H9 (cell line): ENCODE results near the gene HMGCS1. TPM values are rescaled to one million over a fixed set of nuclear protein-coding genes. Genes with fewer than 3 reads are reported as not detected.

Source experiments
- DNase-seq: peaks from one replicate; pipeline ENCODE4 v3.0.0-alpha.2; 2017
- H2AFZ ChIP-seq: one replicate; pipeline ENCODE4 v1.6.1; 2013; ENCODE audit warnings: mild to moderate bottlenecking, low read length, control low read depth, moderate library complexity
- H2AK5ac ChIP-seq: 2 replicates; pipeline ENCODE4 v1.6.1; 2013; ENCODE audit warnings: low read length, control low read depth, mixed read lengths; ENCODE audit not compliant: insufficient read length
- H2BK120ac ChIP-seq: one replicate; pipeline ENCODE4 v1.6.1; 2013; ENCODE audit warnings: low read depth, mild to moderate bottlenecking, low read length, control low read depth, inconsistent platforms; ENCODE audit not compliant: poor library complexity, severe bottlenecking
- H2BK12ac ChIP-seq: 2 replicates; pipeline ENCODE4 v1.6.1; 2013; ENCODE audit warnings: low read length, control low read depth, mixed read lengths, low read depth; ENCODE audit not compliant: insufficient read length
- H2BK15ac ChIP-seq: 2 replicates; pipeline ENCODE4 v1.6.1; 2013; ENCODE audit warnings: low read depth, low read length, control low read depth
- H2BK20ac ChIP-seq: one replicate; pipeline ENCODE4 v1.6.1; 2013; ENCODE audit warnings: low read depth, mild to moderate bottlenecking, low read length, control low read depth, inconsistent platforms; ENCODE audit not compliant: poor library complexity, severe bottlenecking
- H2BK5ac ChIP-seq: 2 replicates; pipeline ENCODE4 v1.6.1; 2013; ENCODE audit warnings: low read length, control low read depth, mixed read lengths; ENCODE audit not compliant: insufficient read length
- H3K14ac ChIP-seq: 2 replicates; pipeline ENCODE4 v1.6.1; 2013; ENCODE audit warnings: low read length, control low read depth; ENCODE audit not compliant: insufficient read depth
- H3K18ac ChIP-seq: 2 replicates; pipeline ENCODE4 v1.6.1; 2013; ENCODE audit warnings: low read depth, mild to moderate bottlenecking, mixed read lengths, low read length, control low read depth; ENCODE audit not compliant: insufficient read length
- H3K23ac ChIP-seq: 2 replicates; pipeline ENCODE4 v1.6.1; 2013; ENCODE audit warnings: low read length, control low read depth, mixed read lengths, low read depth; ENCODE audit not compliant: insufficient read length
- H3K23me2 ChIP-seq: 2 replicates; pipeline ENCODE4 v1.6.1; 2013; ENCODE audit warnings: low read depth, mild to moderate bottlenecking, mixed read lengths, low read length, control low read depth; ENCODE audit not compliant: insufficient read length, poor library complexity, severe bottlenecking
- H3K27ac ChIP-seq: 2 replicates; pipeline ENCODE4 v1.5.1; 2013; ENCODE audit warnings: low read length, control low read depth, mixed read lengths, low read depth; ENCODE audit not compliant: insufficient read length
- H3K27me3 ChIP-seq: 2 replicates; pipeline ENCODE4 v1.6.1; 2013; ENCODE audit warnings: low read length, control low read depth, inconsistent platforms; ENCODE audit not compliant: insufficient read depth
- H3K4ac ChIP-seq: 2 replicates; pipeline ENCODE4 v1.6.1; 2013; ENCODE audit warnings: low read depth, mild to moderate bottlenecking, control low read depth, inconsistent platforms, low read length, moderate library complexity
- H3K4me1 ChIP-seq: 2 replicates; pipeline ENCODE4 v1.6.1; 2013; ENCODE audit warnings: low read length, control low read depth, inconsistent platforms; ENCODE audit not compliant: insufficient read depth
- H3K4me2 ChIP-seq: 2 replicates; pipeline ENCODE4 v1.6.1; 2013; ENCODE audit warnings: low read length, control low read depth, mixed read lengths; ENCODE audit not compliant: insufficient read length, insufficient read depth
- H3K56ac ChIP-seq: 2 replicates; pipeline ENCODE4 v1.6.1; 2013; ENCODE audit warnings: low read depth, mild to moderate bottlenecking, mixed read lengths, low read length, control low read depth; ENCODE audit not compliant: insufficient read length
- H3K79me1 ChIP-seq: 2 replicates; pipeline ENCODE4 v1.6.1; 2013; ENCODE audit warnings: low read depth, mild to moderate bottlenecking, moderate library complexity, low read length, control low read depth, inconsistent platforms; ENCODE audit not compliant: insufficient read depth, poor library complexity, severe bottlenecking
- H3K79me2 ChIP-seq: 2 replicates; pipeline ENCODE4 v1.6.1; 2013; ENCODE audit warnings: low read length, control low read depth, inconsistent platforms; ENCODE audit not compliant: insufficient read depth
- H3K9ac ChIP-seq: 2 replicates; pipeline ENCODE4 v1.6.1; 2013; ENCODE audit warnings: low read length, control low read depth, mixed read lengths; ENCODE audit not compliant: insufficient read length; ENCODE audit errors: extremely low read depth
- H3K9me3 ChIP-seq: one replicate; pipeline ENCODE4 v1.6.1; 2013; ENCODE audit warnings: low read depth, low read length, inconsistent platforms; ENCODE audit not compliant: control insufficient read depth
- H3T11ph ChIP-seq: one replicate; pipeline ENCODE4 v1.6.1; 2013; ENCODE audit warnings: mild to moderate bottlenecking, low read length, control low read depth, inconsistent platforms
- H4K20me1 ChIP-seq: one replicate; pipeline ENCODE4 v1.6.1; 2013; ENCODE audit not compliant: control insufficient read depth, insufficient read length, insufficient read depth
- H4K5ac ChIP-seq: 2 replicates; pipeline ENCODE4 v1.6.1; 2013; ENCODE audit warnings: low read depth, mild to moderate bottlenecking, mixed read lengths, low read length, control low read depth; ENCODE audit not compliant: insufficient read length
- H4K8ac ChIP-seq: replicated peaks from 2 replicates; pipeline ENCODE4 v1.6.1; 2013; ENCODE audit warnings: low read length, control low read depth, mixed read lengths, low read depth; ENCODE audit not compliant: insufficient read length
- H4K91ac ChIP-seq: 2 replicates; pipeline ENCODE4 v1.6.1; 2013; ENCODE audit warnings: low read depth, mild to moderate bottlenecking, moderate library complexity, mixed read lengths, low read length, control low read depth; ENCODE audit not compliant: insufficient read length
- H3K27ac Mint-ChIP-seq, 3 experiments: 2 replicates in 2 of 3; 3 replicates in 1 of 3; pipeline ENCODE4 v1.8.0; 2020 to 2021; ENCODE audit warnings: mixed read lengths in 3 of 3, mild to moderate bottlenecking in 1 of 3, moderate library complexity in 1 of 3
- H3K27me3 Mint-ChIP-seq: 2 replicates; pipeline ENCODE4 v1.8.0; 2021; ENCODE audit warnings: low read depth, mild to moderate bottlenecking, moderate library complexity, mixed read lengths
- H3K36me3 Mint-ChIP-seq, 3 experiments: 2 replicates in 2 of 3; 3 replicates in 1 of 3; pipeline ENCODE4 v1.8.0; 2020 to 2021; ENCODE audit warnings: low read depth in 3 of 3, mixed read lengths in 3 of 3; ENCODE audit not compliant: insufficient read depth in 1 of 3
- H3K4me1 Mint-ChIP-seq, 2 experiments: 2 replicates each; pipeline ENCODE4 v1.8.0; 2020; ENCODE audit warnings: mixed read lengths in 2 of 2
- H3K4me3 Mint-ChIP-seq, 2 experiments: 2 replicates in 1 of 2; 3 replicates in 1 of 2; pipeline ENCODE4 v1.8.0; 2020 to 2021; ENCODE audit warnings: mild to moderate bottlenecking in 2 of 2, mixed read lengths in 2 of 2, moderate library complexity in 1 of 2
- H3K9me3 Mint-ChIP-seq, 2 experiments: 2 replicates in 1 of 2; 3 replicates in 1 of 2; pipeline ENCODE4 v1.8.0; 2020; ENCODE audit warnings: mild to moderate bottlenecking in 2 of 2, mixed read lengths in 2 of 2, moderate library complexity in 1 of 2
- CTCF ChIP-seq: fragments of 200-600 bp; sonication (generic); conservative IDR thresholded peaks from 3 replicates; pipeline ENCODE4 v1.8.0; 2021; ENCODE audit warnings: antibody characterized with exemption, mild to moderate bottlenecking
- WGBS: extraction: QIAGEN DNeasy Blood & Tissue Kit; methylation state at CpG from one replicate; pipeline ENCODE4 v1.1.7; 2013; ENCODE audit warnings: missing lambda C conversion rate, low lambda C conversion rate, mixed read lengths; ENCODE audit not compliant: insufficient read length; ENCODE audit errors: extremely low coverage; 5-methylcytosine and 5-hydroxymethylcytosine counted together
- total RNA-seq: library from RNA; stranded (reverse); gene quantifications from 2 replicates; pipeline ENCODE4 v1.2.1, GENCODE V29; 2021

Gene HMGCS1
- total RNA-seq, 1 experiment from 2014 or later: 147 TPM

- no peaks in the 10 kb centered on the region for H3K36me3 Mint-ChIP-seq
- WGBS: no CpG with 5 or more reads among the region's 2 CpGs
- H3K23me2 ChIP-seq: no peaks in the 10 kb centered on the region
Observed at GRCh38 chr5:43255704-43256103, 57.5 kb downstream of the HMGCS1 start.

More at GRCh38 chr5:43255704-43256103, 57.5 kb downstream of the HMGCS1 start:
- H3K9me3 Mint-ChIP-seq: no peaks in the 10 kb centered on the region; a peak in 1 of 5 replicates
- no peak for TF ChIP-seq CTCF
- no peak overlapping the region; a peak in 1 of 7 replicates for H3K27ac Mint-ChIP-seq
- H3K4me2 ChIP-seq: no peak overlapping the region
- H2AFZ ChIP-seq: no peak overlapping the region
- no peak overlapping the region for H2BK120ac ChIP-seq
- H3K4ac ChIP-seq: no peak overlapping the region
- H3K14ac ChIP-seq: no peak overlapping the region
- H3K9me3 ChIP-seq: no peaks in the 10 kb centered on the region
- no peaks in the 10 kb centered on the region for H4K20me1 ChIP-seq
- H3T11ph ChIP-seq: no peak overlapping the region
- H2BK5ac ChIP-seq: no peak overlapping the region
- no peaks in the 10 kb centered on the region for H3K27me3 ChIP-seq
- H3K79me1 ChIP-seq: no peaks in the 10 kb centered on the region
- H3K18ac ChIP-seq: no peak overlapping the region
- no peak overlapping the region for H3K9ac ChIP-seq
- H2BK15ac ChIP-seq: no peak overlapping the region
- H3K27me3 Mint-ChIP-seq: peaks cover 7% of the 10 kb centered on the region; the same call in 1 of the 2 replicates
- DNase-seq: no peak
- H3K4me3 Mint-ChIP-seq: no peak overlapping the region
- H3K23ac ChIP-seq: no peak overlapping the region
- no peak overlapping the region for H4K91ac ChIP-seq
- H4K5ac ChIP-seq: no peak overlapping the region
- no peak overlapping the region for H3K56ac ChIP-seq
- H4K8ac ChIP-seq: no peak overlapping the region
- no peak overlapping the region for H2BK12ac ChIP-seq
- H2AK5ac ChIP-seq: no peak overlapping the region
- H3K27ac ChIP-seq: no peak overlapping the region
- no peaks in the 10 kb centered on the region for H3K4me1 Mint-ChIP-seq
- H3K79me2 ChIP-seq: no peaks in the 10 kb centered on the region
- no peaks in the 10 kb centered on the region for H3K4me1 ChIP-seq
- no peak overlapping the region for H2BK20ac ChIP-seq
